Skin epidermis (tissue), 12 donors: ENCODE results near the gene GPLD1.
"Not testable (repeated sequence)": the region's sequence is repeated elsewhere in the genome, so short reads cannot be mapped to it uniquely, and the experiment has no call there.

Experiments
- H3K27ac ChIP-seq, 21 experiments: fragments of 200-600 bp; sonication (generic) in 11 of 21; one replicate each; pipeline ENCODE4 v1.5.0; 2020; ENCODE audit warnings: mild to moderate bottlenecking in 3 of 21, inconsistent platforms in 2 of 21, moderate library complexity in 2 of 21
- H3K4me3 ChIP-seq, 7 experiments: fragments of 200-600 bp; sonication (generic) in 2 of 7; one replicate each; pipeline ENCODE4 v1.5.0; 2020; ENCODE audit warnings: inconsistent platforms in 2 of 7, mild to moderate bottlenecking in 2 of 7, moderate library complexity in 1 of 7

The GPLD1 gene, protein sequence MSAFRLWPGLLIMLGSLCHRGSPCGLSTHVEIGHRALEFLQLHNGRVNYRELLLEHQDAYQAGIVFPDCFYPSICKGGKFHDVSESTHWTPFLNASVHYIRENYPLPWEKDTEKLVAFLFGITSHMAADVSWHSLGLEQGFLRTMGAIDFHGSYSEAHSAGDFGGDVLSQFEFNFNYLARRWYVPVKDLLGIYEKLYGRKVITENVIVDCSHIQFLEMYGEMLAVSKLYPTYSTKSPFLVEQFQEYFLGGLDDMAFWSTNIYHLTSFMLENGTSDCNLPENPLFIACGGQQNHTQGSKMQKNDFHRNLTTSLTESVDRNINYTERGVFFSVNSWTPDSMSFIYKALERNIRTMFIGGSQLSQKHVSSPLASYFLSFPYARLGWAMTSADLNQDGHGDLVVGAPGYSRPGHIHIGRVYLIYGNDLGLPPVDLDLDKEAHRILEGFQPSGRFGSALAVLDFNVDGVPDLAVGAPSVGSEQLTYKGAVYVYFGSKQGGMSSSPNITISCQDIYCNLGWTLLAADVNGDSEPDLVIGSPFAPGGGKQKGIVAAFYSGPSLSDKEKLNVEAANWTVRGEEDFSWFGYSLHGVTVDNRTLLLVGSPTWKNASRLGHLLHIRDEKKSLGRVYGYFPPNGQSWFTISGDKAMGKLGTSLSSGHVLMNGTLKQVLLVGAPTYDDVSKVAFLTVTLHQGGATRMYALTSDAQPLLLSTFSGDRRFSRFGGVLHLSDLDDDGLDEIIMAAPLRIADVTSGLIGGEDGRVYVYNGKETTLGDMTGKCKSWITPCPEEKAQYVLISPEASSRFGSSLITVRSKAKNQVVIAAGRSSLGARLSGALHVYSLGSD

DNA sequence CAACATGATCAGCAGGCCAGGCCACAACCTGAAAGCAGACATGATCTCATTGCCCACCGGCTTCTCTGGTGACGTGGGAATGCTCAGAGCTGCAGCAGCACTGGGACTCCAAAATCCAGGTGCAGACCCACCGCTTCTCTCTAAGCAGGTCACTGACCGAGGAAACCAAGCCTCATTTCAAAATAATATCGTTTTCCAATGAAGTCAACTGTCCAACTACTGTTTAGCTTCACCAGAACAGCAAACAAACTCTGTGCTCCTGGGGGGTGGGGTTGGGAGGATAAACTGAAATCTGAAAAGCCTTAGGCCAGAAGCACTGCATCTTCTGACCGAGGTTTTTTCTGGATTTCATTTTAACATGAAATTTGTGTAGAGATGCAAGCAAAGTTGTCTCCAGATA is at the start of gene GPLD1:
Gene GPLD1 (minus strand): TSS at position 109 of the 400 bp plus-strand sequence. CDS start 67 bp downstream, at position 42.
- Histone ChIP-seq H3K27ac (no peak within 1 kb of the TSS), H3K4me3 (no peak within 1 kb of the TSS)

DNA sequence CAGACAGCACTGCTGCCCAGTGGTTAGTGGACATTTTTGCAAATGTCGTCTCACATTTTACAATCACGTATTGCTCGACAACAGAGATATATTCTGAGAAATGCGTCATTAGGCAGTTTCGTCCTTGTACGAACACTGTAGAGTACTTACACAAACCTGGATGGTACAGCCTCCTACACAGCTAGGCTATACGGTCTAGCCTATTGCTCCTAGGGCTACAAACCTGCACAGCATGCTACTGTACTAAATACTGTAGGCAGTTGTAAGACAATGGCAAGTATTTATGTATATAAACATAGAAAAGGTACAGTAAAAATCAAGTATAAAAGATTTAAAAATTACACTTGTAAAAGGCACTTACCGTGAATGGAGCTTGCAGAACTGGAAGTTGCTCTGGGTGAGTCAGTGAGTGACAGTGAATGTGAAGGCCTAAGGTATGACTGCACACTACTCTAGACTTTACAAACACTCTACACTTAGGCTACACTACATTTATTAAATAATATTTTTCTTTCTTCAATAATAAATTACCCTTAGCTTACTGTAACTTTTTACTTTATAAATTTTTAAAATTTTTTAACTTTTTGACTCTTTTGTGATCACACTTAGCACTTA is 48.5 kb upstream of the GPLD1 start:
- H3K27ac ChIP-seq = no peak overlapping the region

DNA sequence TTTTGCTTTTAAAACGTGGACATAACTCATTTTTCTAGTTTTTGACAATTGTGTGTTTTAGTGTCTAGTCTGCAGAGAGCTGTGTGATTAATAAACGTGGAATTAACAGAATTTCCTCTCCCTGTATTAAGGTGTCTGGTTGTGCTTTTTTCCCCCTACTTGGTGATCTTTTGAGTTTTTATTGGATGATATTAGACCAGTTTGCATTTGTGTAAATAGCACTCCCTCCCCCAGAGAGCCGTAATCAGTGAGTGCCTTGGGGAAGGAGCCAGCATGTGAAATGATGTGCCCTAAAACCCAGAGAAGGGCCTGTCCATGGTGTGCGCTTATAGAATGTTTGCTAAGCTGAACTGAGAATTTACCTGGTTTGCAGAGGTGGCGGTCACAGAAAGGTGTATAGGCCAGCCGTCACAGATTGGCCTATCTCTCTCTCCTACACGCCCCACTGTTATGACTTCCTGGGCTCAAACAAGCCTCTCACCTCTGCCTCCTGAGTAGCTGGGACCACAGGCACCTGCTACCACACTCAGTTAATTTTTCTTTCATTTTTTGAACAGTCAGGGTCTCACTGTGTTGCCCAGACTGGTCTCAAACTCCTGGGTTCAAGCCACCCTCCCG is 47.8 kb upstream of the GPLD1 start:
- H3K27ac ChIP-seq = no peak overlapping the region
- no peak overlapping the region for H3K4me3 ChIP-seq

More for the DNA sequence above, 48.5 kb upstream of the GPLD1 start:
- no peak overlapping the region for H3K4me3 ChIP-seq

DNA sequence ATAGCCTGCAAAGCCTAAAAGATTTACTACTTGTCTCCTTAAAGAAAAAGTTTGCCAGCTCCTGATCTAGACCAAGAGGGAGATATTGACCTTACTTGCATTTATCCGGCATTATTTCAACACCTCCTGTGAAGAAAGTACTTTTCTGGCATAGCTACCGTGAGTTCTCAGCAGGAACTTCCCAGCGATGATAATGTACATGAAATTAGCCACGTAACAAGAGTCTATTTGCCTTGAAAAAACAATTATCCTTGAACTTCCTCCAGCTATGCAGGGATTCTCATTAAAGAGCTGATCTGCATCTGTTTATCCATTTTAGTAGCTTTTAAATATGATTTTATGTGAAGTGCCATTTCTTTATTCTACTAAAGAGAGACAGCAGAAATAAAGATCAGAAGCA is 47.1 kb upstream of the GPLD1 start:
- no peak overlapping the region for H3K27ac ChIP-seq
- H3K4me3 ChIP-seq = no peak overlapping the region

DNA sequence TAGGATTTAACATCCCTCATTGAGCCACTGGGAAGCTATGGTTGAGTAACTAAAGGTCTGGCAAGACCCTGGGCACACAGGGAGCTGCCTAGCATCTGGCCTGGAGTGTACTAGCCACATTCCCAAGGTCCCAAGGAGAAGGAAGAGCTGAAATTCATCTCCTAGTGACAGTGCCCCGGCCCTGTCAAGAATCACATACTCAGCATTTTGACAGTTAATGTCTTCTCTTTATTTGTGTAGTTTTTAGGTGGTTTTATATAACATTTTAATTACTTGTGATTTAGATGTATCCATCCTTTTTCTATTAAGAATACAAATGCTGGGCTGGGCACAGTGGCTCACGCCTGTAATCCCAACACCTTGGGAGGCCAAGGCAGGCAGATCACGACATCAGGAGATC is 45.8 kb upstream of the GPLD1 start:
- no peak overlapping the region for H3K4me3 ChIP-seq
- H3K27ac ChIP-seq = no peak overlapping the region

DNA sequence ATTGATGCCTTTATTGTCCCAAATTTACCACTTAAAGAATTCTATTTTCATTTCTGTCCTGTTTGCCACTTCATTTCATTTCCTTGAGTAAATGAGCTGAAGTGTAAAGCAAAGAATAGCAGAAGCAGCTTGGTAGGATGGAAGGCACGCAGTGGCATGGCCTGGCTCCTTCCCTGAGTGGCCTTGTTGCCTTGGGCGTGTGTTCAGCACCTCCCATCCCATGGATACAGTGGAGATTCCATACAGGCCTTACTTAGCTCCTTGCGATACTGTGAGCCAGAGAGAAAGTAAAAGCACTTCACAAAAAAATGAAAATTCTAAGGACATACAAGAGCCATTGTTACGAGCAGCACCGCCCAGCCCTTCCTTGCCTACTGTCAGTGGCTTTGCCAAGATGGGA is 45.0 kb upstream of the GPLD1 start:
- Histone ChIP-seq H3K27ac (no peak overlapping the region), H3K4me3 (no peak overlapping the region)

DNA sequence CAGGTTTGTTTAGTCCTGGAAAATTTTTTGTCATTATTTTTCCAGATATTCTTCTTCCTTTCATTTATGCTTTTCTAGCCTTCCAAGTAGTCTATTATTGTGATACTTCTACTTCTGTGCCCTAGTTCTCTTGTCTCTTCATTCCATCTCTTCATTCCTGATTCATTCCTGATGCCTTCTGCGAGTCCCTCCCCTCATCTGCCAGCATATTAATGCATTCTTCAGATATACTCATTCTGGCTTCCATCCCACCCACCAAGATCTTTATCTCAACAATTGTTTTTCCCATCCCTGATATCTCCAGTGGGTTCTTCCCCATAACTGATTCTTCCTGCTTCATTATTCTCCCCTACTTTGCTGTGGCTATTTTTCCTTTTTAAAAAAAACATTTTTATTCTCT is 40.6 kb upstream of the GPLD1 start:
- H3K4me3 ChIP-seq = no peak overlapping the region

DNA sequence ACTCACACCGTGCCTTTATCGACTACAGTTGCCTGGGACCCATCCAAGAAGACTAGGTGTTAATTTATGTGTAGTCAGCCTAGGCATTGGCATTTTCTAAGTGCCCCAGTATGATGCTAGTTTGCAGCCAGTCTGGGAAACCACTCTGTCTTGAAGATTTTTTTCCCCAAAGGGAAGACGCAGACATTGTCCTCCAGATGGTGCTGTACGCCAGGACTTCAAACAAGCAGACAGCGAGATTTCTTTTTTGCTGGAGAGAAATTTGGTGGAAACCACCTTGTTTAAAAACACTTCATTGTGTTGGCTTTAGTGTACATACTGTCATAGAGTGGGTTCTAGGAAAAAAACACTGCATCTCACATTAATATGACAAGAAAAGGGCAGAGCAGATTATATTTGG is 35.4 kb upstream of the GPLD1 start:
- Histone ChIP-seq H3K27ac (no peak overlapping the region), H3K4me3 (no peak overlapping the region)

More for the DNA sequence above, 40.6 kb upstream of the GPLD1 start:
- H3K27ac ChIP-seq = no peak overlapping the region

DNA sequence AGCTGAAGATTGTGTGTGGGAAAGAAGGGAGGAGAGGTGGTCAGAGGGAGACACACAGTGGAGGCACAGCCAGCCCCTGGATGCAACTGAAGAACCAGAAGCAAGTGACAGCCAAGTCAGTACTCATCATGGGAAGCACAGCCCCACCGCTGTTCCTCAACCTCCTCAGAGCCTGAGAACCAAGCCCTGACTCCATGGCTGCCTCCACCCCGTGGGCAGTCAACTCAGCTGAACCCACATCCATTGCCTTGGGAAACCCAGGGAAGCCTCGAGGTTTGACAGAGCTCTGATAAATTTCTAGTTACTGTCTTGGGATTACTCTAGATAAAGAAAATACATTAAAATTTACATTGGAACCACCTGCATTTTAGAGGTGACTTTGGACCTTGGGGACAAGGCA is 35.0 kb upstream of the GPLD1 start:
- no peak overlapping the region for H3K27ac ChIP-seq
- no peak overlapping the region for H3K4me3 ChIP-seq

DNA sequence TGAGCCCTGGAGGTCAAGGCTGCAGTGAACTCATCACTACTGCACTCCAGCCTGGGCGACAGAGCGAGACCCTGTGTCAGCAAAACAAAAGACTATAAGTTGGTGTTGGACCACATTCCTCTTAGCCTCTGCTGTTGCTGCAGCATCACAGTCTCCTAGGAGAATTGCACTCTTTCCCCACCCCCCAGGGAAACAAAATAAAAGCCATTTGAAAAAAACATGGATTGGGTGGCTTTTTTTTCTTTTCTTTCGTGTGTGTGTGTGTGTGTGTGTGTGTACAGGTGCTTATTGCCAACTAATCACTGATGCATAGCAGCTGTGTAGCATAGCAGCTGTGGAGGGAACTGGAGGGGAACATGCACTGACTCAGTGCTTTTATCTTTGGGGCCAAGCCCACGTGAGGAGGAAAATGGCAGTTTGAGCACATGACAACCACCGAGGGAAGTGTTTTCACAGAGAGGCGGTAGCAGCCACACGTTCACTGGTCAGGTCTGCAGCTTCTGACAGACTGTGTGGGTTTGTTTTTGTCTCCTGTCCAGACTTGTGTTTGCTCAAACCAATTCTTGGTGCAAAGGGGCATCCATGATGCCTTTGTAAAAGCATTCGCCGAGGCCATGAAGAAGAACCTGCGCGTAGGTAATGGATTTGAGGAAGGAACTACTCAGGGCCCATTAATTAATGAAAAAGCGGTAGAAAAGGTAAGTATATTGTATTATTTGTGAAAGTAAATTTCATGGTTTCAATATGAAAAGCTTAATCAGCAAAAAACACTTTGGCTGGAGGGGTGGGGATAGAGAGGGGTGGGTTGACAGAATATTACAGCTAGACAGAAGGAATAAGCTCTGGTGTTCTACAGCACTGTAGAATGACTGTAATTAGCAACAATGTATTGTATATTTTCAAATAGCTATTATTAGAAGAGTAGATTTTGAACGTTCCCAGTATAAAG is 33.1 kb upstream of the GPLD1 start:
- Histone ChIP-seq H3K4me3 (no peak overlapping the region), H3K27ac (no peak overlapping the region)

DNA sequence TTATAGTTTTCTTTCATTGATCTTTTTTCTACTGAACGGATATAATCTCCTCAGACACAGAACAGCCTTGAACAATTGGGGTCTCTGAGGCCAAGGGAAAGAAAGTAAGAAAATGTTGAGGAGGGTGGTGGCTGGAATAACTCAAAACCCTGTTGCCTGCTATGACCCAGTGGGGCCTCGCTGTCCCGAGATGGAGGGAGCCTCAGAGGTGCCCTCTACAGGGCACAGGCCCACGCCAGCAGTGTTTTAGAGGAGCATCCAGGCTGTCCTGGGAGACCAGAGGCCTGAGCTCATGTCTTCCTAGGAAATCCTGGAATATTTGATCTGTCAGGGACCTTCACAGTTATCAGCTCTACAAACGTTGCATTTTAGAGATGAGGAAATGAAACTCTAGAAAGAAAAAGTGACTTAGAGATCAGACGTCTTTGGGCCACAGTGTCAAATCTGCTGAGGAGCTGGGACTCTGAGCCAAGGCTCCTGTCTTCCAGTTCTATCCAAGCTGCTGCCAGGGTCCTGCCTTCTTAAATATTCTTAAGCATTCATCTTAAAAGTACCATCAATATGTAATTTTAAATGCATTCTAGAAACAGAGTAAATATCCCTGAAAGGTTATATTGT is 31.7 kb upstream of the GPLD1 start:
- Histone ChIP-seq H3K4me3 (no peak overlapping the region), H3K27ac (no peak overlapping the region)

DNA sequence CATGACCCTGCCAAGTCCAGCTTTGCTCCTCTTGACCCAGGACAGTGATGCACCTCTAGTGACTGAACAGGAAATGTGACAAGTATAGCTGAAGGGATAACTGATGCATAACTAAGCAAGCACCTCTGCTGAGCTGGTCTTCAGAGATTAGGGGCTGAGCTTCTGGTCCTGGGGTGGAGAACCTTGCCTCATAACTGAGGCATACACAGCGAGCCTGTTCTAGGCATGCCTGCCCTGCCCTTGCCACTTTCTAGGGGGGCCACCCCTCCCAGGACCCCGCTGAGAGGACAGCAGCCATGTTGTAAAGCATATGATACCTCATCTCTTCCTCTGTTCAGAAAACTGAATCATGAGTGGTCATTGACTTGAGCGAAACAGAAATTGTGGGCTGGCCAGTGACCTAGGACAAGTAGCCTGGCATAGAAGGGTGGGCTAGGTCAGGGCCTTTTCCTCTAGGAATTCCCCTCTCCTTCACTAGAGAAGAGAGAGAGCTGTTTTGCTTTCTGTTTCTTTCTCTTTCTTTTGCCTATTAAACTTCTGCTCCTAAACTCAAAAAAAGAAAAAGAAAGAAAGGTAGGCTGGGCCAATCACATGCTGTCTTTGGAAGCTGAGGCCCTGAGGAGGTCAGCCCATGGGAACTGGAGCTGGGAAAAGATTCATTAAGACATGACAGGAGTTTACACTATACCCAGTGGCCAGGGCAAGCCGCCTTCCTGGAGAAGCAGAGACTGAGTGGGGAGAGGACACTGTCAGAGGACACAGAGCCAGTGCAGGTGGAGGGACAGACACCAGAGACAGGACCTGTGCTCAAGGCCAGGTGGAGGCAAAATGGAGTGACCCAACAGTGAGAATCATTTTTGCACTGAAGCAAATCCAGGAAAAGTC is 28.5 kb upstream of the GPLD1 start:
- Histone ChIP-seq H3K27ac (peak overlapping the region in 2 of 21 experiments; percentile 2 to 68), H3K4me3 (no peak overlapping the region)

DNA sequence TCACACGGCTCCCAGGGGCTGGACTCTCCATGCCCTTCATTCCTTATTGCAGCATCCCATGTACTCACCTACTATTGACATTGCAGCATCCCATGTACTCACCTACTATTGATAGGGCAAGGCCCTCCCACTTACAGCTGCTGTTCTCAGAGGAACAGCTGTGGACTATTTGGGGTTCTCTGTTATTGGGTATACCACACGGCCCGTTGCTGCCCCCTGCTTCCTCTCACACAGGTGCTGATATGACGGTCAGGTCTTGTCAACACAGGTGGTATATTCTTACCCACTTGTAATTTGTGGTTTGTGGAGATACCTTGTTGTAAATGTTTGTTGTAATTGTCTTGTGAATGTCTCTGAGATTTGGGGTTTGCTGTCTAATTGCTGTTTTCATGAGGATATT is 24.2 kb upstream of the GPLD1 start:
- H3K4me3 ChIP-seq = no peak overlapping the region
- no peak overlapping the region for H3K27ac ChIP-seq

DNA sequence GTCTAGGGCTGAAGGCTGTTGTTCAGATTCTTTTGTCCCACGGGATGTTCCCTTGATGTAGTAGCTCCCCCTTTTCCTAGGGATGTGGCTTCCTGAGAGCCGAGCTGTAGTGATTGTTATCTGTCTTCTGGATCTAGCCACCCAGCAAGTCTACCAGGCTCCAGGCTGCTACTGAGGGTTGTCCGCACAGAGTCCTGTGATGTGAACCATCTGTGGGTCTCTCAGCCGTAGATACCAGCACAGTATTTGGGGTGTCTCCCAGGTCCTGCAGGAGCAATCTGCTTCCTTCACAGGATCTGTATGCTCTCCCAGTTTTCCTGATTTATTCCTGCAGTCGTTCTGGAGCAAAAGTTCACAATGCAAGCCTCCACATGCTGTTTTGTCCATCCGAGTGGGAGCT is 22.6 kb upstream of the GPLD1 start:
- H3K4me3 ChIP-seq, H3K27ac ChIP-seq: not testable (repeated sequence)

DNA sequence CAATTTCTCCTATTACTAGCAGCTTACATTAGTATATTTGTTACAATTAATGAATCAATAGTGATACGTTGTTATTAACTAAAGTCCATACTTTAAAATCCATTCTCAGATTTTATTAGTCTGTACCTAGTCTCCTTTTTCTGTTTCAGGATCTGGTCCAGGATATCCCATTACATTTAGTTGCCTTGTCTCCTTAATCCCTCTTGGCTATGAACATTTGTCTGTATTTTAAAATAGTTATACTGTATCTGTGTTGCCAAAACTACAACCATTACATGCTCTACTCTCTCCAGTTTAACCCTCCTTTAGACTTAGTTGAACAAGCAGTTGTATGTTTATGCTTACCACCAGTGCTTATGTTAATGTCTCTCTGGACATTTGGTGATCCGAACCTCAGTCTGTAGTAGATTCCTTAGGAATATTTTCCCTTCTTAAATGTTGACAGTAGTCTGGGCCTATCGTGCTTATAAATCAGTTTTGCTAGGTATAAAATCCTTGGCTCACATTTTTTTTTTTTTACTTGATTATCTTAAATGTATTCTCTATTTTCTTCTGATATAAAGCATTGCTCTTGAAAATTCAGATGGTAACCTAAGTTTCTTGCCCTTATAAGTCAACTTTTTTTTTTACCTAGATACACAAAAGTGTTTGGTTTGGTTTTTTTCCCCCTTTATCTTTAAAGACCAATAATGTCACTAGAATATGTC is 17.6 kb upstream of the GPLD1 start:
- H3K4me3 ChIP-seq = no peak overlapping the region
- no peak overlapping the region for H3K27ac ChIP-seq

DNA sequence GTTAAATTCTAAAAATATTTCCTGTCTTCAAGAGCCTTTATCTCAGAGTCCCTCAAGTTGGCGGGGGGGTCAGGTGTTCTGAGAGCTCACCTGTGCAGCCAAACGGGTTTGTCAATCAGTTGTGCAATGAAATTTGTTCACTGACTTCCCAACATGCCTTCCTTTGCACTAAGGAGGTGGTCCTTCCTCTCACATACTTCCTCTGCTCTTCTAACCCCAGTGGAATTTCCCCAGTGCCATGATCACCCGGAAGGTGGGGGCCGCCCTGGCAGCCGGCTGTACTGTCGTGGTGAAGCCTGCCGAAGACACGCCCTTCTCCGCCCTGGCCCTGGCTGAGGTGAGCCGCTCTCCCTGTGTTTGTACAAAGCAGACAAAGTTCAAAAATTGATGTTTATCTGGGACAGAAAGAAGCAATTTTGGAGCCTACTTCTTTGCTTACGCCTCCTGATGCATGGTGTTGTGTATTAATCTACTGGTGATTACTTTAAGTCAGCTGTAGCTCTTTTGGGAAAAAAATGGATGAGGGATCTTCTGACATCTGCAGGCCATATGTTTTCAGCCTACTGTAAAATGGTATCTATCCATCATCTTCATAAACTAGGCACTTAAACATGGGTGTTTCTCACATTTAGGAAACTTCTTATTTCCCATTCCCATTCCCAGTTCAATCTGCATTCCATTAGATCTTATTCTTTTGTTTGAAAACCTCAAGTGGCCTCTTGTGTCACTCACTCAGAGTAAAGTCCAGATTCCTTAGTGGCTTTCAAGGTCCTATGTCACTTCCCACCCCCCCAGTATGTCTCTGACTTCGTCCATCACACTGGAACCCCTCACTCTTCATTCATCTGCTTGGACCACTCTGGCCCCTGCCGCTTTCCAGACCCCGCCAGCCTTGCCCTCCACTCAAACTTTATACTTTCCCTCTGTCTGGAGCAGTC is 15.5 kb upstream of the GPLD1 start:
- H3K27ac ChIP-seq = peak overlapping the region in 5 of 21 experiments; percentile 18 to 56 (median 30)

More for the DNA sequence above, 15.5 kb upstream of the GPLD1 start:
- no peak overlapping the region for H3K4me3 ChIP-seq
